ENCODE data around the gene IFT52.

DNA sequence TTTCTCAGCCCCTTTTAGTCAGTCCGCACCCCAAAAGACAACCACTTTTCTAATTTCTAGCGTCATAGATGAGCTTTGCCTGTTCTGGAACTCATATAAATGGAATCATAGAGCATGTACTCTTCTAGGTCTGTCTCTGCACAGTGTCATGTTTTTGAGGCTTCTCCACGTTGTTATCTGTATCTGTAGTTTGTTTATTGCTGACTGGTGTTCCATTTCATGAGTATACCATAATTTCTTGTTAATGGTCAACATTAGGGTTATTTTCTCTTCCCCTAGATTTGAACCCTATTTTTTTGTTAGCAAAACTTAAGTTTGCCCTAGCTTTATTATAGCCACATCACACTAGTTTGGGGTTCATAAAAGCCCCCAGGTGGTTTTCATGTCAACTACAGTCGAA is 48.1 kb upstream of the IFT52 start:
- TF ChIP-seq, protein P1, sequence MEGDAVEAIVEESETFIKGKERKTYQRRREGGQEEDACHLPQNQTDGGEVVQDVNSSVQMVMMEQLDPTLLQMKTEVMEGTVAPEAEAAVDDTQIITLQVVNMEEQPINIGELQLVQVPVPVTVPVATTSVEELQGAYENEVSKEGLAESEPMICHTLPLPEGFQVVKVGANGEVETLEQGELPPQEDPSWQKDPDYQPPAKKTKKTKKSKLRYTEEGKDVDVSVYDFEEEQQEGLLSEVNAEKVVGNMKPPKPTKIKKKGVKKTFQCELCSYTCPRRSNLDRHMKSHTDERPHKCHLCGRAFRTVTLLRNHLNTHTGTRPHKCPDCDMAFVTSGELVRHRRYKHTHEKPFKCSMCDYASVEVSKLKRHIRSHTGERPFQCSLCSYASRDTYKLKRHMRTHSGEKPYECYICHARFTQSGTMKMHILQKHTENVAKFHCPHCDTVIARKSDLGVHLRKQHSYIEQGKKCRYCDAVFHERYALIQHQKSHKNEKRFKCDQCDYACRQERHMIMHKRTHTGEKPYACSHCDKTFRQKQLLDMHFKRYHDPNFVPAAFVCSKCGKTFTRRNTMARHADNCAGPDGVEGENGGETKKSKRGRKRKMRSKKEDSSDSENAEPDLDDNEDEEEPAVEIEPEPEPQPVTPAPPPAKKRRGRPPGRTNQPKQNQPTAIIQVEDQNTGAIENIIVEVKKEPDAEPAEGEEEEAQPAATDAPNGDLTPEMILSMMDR (IDR thresholded peaks at IDR 0.05) = no peak
- TF ChIP-seq POLR2A (IDR thresholded peaks at IDR 0.05) = no peak

All from esophagus squamous epithelium (tissue), 4 donors.